GM18873 (cell line): Measurements from ENCODE around the gene SOX5.

Source experiments
- ATAC-seq: cut with Tn5 transposase; IDR thresholded peaks from one replicate; pipeline ENCODE4 v1.9.1; 2021; ENCODE audit warnings: mild to moderate bottlenecking, moderate library complexity, moderate number of reproducible peaks; ENCODE audit not compliant: unreplicated experiment, low FRiP score

Gene SOX5

GRCh38 chr12:23704992-23705943 lies 244.2 kb downstream of the SOX5 start:
- ATAC-seq: no peak

GRCh38 chr12:23703051-23703450 lies 246.4 kb downstream of the SOX5 start:
- no peak for ATAC-seq

GRCh38 chr12:23699031-23699430 lies 250.4 kb downstream of the SOX5 start:
- ATAC-seq: no peak

GRCh38 chr12:23694920-23695319 lies 254.6 kb downstream of the SOX5 start:
- no peak for ATAC-seq

- ATAC-seq: no peak
Measured at GRCh38 chr12:23694307-23694706, 255.2 kb downstream of the SOX5 start.

- no peak for ATAC-seq
Measured at GRCh38 chr12:23687947-23688346, 261.5 kb downstream of the SOX5 start.

GRCh38 chr12:23686095-23686494 lies 263.4 kb downstream of the SOX5 start:
- no peak for ATAC-seq

- no peak for ATAC-seq
Measured at GRCh38 chr12:23684121-23684520, 265.3 kb downstream of the SOX5 start.

GRCh38 chr12:23681237-23681636 lies 268.2 kb downstream of the SOX5 start:
- ATAC-seq: no peak

- no peak for ATAC-seq
Measured at GRCh38 chr12:23674064-23674463, 275.4 kb downstream of the SOX5 start.

- no peak for ATAC-seq
Measured at GRCh38 chr12:23671881-23672280, 277.6 kb downstream of the SOX5 start.

GRCh38 chr12:23670684-23671083 lies 278.8 kb downstream of the SOX5 start:
- ATAC-seq: no peak

GRCh38 chr12:23669691-23670090 lies 279.8 kb downstream of the SOX5 start:
- no peak for ATAC-seq

- no peak for ATAC-seq
Measured at GRCh38 chr12:23666866-23667265, 282.6 kb downstream of the SOX5 start.

GRCh38 chr12:23662966-23663365 lies 286.5 kb downstream of the SOX5 start:
- no peak for ATAC-seq

GRCh38 chr12:23659131-23659530 lies 290.3 kb downstream of the SOX5 start:
- no peak for ATAC-seq

GRCh38 chr12:23657598-23657997 lies 291.9 kb downstream of the SOX5 start:
- ATAC-seq: no peak

- no peak for ATAC-seq
Measured at GRCh38 chr12:23655884-23656283, 293.6 kb downstream of the SOX5 start.

- no peak for ATAC-seq
Measured at GRCh38 chr12:23655112-23655511, 294.4 kb downstream of the SOX5 start.

- no peak for ATAC-seq
Measured at GRCh38 chr12:23648546-23648945, 300.9 kb downstream of the SOX5 start.

GRCh38 chr12:23640754-23641153 lies 308.7 kb downstream of the SOX5 start:
- no peak for ATAC-seq

GRCh38 chr12:23634344-23634743 lies 315.1 kb downstream of the SOX5 start:
- no peak for ATAC-seq
